Left ventricle myocardium inferior (tissue), 1 donor: Measurements from ENCODE around the gene LDLRAD4. TPM values are rescaled to one million over a fixed set of nuclear protein-coding genes. Genes with fewer than 3 reads are reported as not detected.

Experiments
- DNase-seq: peaks from one replicate; pipeline ENCODE4 v3.0.0-alpha.2; 2020
- H3K27ac ChIP-seq: fragments of 200-600 bp; replicated peaks from 2 replicates; pipeline ENCODE4 v1.8.0; 2021
- H3K27me3 ChIP-seq: fragments of 200-600 bp; 2 replicates; pipeline ENCODE4 v1.8.0; 2021; ENCODE audit warnings: low read depth
- H3K36me3 ChIP-seq: fragments of 200-600 bp; 2 replicates; pipeline ENCODE4 v1.8.0; 2021
- H3K4me1 ChIP-seq: fragments of 200-600 bp; 2 replicates; pipeline ENCODE4 v1.8.0; 2021
- H3K4me3 ChIP-seq: fragments of 200-600 bp; 2 replicates; pipeline ENCODE4 v1.8.0; 2021; ENCODE audit warnings: mild to moderate bottlenecking, moderate library complexity
- H3K9me3 ChIP-seq: fragments of 200-600 bp; replicated peaks from 2 replicates; pipeline ENCODE4 v1.8.0; 2021
- intact Hi-C: fragments of 100-400 bp; cut with micrococcal nuclease; formaldehyde crosslinking; loops from one replicate; pipeline ENCODE4 v1.11.0; 2022
- total RNA-seq: library from RNA; stranded (reverse); fragmentation: NEBNext Ultra II Directional; extraction: Animal tissue kit (Norgen Biotek cat#: 25700); gene quantifications from one replicate; pipeline ENCODE4 v1.2.1, GENCODE V29; 2021
- TF ChIP-seq, protein P1 (sequence below): fragments of 200-600 bp; IDR thresholded peaks from 2 replicates; pipeline ENCODE4 v1.8.0; 2021; ENCODE audit warnings: antibody characterized with exemption, mild to moderate bottlenecking, borderline replicate concordance
- donor health status: DM: no; HTN: yes; CAD: no; lungs with severe emphysema.

Gene LDLRAD4
- total RNA-seq, 1 donor from 2014 or later: 43.3 TPM

- H3K4me3 ChIP-seq: no peak overlapping the region
- intact Hi-C loops: no loop called here
- peaks cover 4% of the 10 kb centered on the region for H3K36me3 ChIP-seq
- H3K27ac ChIP-seq: no peak overlapping the region
- H3K4me1 ChIP-seq: peaks cover 25% of the 10 kb centered on the region
- no peaks in the 10 kb centered on the region for H3K9me3 ChIP-seq
- H3K27me3 ChIP-seq: no peaks in the 10 kb centered on the region
- DNase-seq: no peak
- TF ChIP-seq, protein P1, sequence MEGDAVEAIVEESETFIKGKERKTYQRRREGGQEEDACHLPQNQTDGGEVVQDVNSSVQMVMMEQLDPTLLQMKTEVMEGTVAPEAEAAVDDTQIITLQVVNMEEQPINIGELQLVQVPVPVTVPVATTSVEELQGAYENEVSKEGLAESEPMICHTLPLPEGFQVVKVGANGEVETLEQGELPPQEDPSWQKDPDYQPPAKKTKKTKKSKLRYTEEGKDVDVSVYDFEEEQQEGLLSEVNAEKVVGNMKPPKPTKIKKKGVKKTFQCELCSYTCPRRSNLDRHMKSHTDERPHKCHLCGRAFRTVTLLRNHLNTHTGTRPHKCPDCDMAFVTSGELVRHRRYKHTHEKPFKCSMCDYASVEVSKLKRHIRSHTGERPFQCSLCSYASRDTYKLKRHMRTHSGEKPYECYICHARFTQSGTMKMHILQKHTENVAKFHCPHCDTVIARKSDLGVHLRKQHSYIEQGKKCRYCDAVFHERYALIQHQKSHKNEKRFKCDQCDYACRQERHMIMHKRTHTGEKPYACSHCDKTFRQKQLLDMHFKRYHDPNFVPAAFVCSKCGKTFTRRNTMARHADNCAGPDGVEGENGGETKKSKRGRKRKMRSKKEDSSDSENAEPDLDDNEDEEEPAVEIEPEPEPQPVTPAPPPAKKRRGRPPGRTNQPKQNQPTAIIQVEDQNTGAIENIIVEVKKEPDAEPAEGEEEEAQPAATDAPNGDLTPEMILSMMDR: no peak
These were observed 179.1 kb downstream of the LDLRAD4 start for GRCh38 chr18:13397504-13398163.

- Histone ChIP-seq H3K4me1 (peaks cover 25% of the 10 kb centered on the region), H3K9me3 (no peaks in the 10 kb centered on the region)
- intact Hi-C loops: no loop called here
These were observed 180.1 kb downstream of the LDLRAD4 start for GRCh38 chr18:13398631-13399030.

GRCh38 chr18:13399511-13399910 is 181.0 kb downstream of the LDLRAD4 start:
- Histone ChIP-seq H3K9me3 (no peaks in the 10 kb centered on the region), H3K36me3 (peaks cover 4% of the 10 kb centered on the region), H3K4me3 (no peak overlapping the region), H3K4me1 (peaks cover 23% of the 10 kb centered on the region), H3K27ac (no peak overlapping the region), H3K27me3 (no peaks in the 10 kb centered on the region)
- TF ChIP-seq, protein P1: no peak
- intact Hi-C loops: no loop called here
- no peak for DNase-seq

More at GRCh38 chr18:13398631-13399030, 180.1 kb downstream of the LDLRAD4 start:
- DNase-seq: no peak
- Histone ChIP-seq H3K27me3 (no peaks in the 10 kb centered on the region), H3K27ac (no peak overlapping the region), H3K4me3 (no peak overlapping the region), H3K36me3 (peaks cover 4% of the 10 kb centered on the region)
- TF ChIP-seq, protein P1: no peak

DNA sequence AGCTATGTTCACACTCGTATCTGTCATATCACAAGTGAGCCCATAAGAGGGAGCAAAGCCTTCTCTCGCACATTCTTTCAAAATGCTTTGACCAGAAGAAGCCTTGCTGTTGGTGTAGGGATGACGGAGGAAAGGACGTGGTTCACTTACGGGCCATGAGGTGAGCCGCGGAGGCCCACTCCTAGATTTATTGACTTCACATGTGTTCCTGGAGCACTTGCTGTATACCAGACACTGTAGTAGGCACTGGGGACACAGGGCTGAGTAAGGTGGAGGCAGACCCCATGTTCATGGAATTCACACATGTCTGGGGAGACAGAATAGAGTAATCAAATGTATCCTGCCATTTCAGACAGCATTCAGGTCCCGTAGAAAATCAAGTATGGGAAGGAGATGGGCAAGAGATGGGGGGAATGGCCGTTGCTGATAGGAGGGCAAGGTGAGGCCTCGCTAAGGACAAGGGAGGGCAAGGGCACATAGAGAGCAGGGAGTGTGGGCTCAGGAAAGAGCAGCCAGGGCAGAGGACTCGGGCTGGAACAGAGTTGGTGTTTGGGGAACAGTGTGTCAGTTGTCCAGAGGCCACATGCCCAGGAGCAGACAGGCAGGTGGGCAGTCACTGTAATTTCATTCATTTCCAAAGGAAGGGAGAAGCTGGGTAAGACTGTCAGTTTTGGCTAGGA is 182.2 kb downstream of the LDLRAD4 start:
- TF ChIP-seq, protein P1: no peak
- no peaks in the 10 kb centered on the region for H3K9me3 ChIP-seq
- intact Hi-C loops: no loop called here

DNA sequence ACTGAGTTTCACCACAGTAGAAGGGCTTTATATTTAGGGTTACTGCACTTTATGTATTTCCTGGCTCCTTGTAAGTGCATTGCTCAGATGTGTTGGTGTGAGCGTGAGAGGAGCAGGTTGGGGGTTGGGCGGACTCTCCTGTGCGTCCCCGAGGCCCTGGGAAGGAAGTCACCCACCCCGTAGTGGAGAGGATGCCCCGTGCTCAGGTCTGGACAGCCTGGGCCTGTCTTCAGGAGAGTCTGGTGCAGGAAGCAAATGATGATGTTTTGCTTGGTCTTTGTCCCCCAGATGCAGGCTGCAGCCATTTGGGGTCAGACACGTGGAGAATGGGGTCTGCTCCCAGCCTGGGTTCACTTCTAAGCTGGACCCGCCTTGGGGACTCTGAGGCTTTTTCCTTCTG is 182.8 kb downstream of the LDLRAD4 start:
- peaks cover 4% of the 10 kb centered on the region for H3K36me3 ChIP-seq
- H3K4me1 ChIP-seq: peaks cover 24% of the 10 kb centered on the region
- no peaks in the 10 kb centered on the region for H3K27me3 ChIP-seq
- H3K9me3 ChIP-seq: no peaks in the 10 kb centered on the region
- no peak overlapping the region for H3K4me3 ChIP-seq
- intact Hi-C loops: no loop called here
- H3K27ac ChIP-seq: no peak overlapping the region
- DNase-seq: no peak
- TF ChIP-seq, protein P1: no peak

More for the DNA sequence above, 182.2 kb downstream of the LDLRAD4 start:
- no peak overlapping the region for H3K4me3 ChIP-seq
- H3K36me3 ChIP-seq: peaks cover 4% of the 10 kb centered on the region
- H3K27ac ChIP-seq: no peak overlapping the region
- DNase-seq: no peak
- peaks cover 18% of the 10 kb centered on the region for H3K4me1 ChIP-seq
- H3K27me3 ChIP-seq: no peaks in the 10 kb centered on the region
